Right lung (tissue), 5 donors: ENCODE data around the gene LOXHD1. TPM values are rescaled to one million over a fixed set of nuclear protein-coding genes. Genes with fewer than 3 reads are reported as not detected.

Experiments used
- DNase-seq, 2 donors: peaks; one replicate each; pipeline ENCODE4 v3.0.0-alpha.2; 2013
- polyA plus RNA-seq, 5 donors: library from polyadenylated mRNA; unstranded; fragments of 120-200 nt; gene quantifications; one replicate each; pipeline versions ENCODE4 v1.2.1 to v1.2.3, GENCODE V29; 2013; ENCODE audit warnings: inconsistent platforms in 1 of 5, low replicate concordance in 1 of 5; ENCODE audit not compliant: insufficient read length in 5 of 5, insufficient read depth in 1 of 5

Gene LOXHD1
- polyA plus RNA-seq, 5 donors = 0.70 to 1.8 (median 1.4) TPM

GRCh38 chr18:46574000-46574742 lies 82.8 kb downstream of the LOXHD1 start:
- no peak for DNase-seq

GRCh38 chr18:46573156-46573555 lies 83.9 kb downstream of the LOXHD1 start:
- no peak for DNase-seq

GRCh38 chr18:46571756-46572155 lies 85.3 kb downstream of the LOXHD1 start:
- no peak for DNase-seq

- DNase-seq = no peak
Measured at GRCh38 chr18:46570666-46571065, 86.4 kb downstream of the LOXHD1 start.

GRCh38 chr18:46570134-46570533 lies 86.9 kb downstream of the LOXHD1 start:
- no peak for DNase-seq

GRCh38 chr18:46569211-46569610 lies 87.8 kb downstream of the LOXHD1 start:
- DNase-seq = no peak

GRCh38 chr18:46567196-46567595 lies 89.8 kb downstream of the LOXHD1 start:
- no peak for DNase-seq

GRCh38 chr18:46566111-46566510 lies 90.9 kb downstream of the LOXHD1 start:
- no peak for DNase-seq

GRCh38 chr18:46565256-46565655 lies 91.8 kb downstream of the LOXHD1 start:
- no peak for DNase-seq

- no peak for DNase-seq
Measured at GRCh38 chr18:46563317-46563716, 93.7 kb downstream of the LOXHD1 start.

- no peak for DNase-seq
Measured at GRCh38 chr18:46562674-46563192, 94.3 kb downstream of the LOXHD1 start.

GRCh38 chr18:46560671-46561045 lies 96.4 kb downstream of the LOXHD1 start:
- no peak for DNase-seq

GRCh38 chr18:46559946-46560670 lies 96.9 kb downstream of the LOXHD1 start:
- no peak for DNase-seq

- DNase-seq = no peak
Measured at GRCh38 chr18:46559296-46559695, 97.7 kb downstream of the LOXHD1 start.

GRCh38 chr18:46556590-46557206 lies 100.3 kb downstream of the LOXHD1 start:
- no peak for DNase-seq

- DNase-seq = no peak
Measured at GRCh38 chr18:46555724-46556123, 101.3 kb downstream of the LOXHD1 start.

- no peak for DNase-seq
Measured at GRCh38 chr18:46555213-46555612, 101.8 kb downstream of the LOXHD1 start.

- DNase-seq = no peak
Measured at GRCh38 chr18:46554406-46555080, 102.5 kb downstream of the LOXHD1 start.

GRCh38 chr18:46550609-46551008 lies 106.4 kb downstream of the LOXHD1 start:
- DNase-seq = no peak

- DNase-seq = no peak
Measured at GRCh38 chr18:46547520-46547919, 109.5 kb downstream of the LOXHD1 start.

GRCh38 chr18:46546111-46546640 lies 110.8 kb downstream of the LOXHD1 start:
- no peak for DNase-seq

- DNase-seq = peak; percentile 9 to 11
Measured at GRCh38 chr18:46542545-46542944, 114.5 kb downstream of the LOXHD1 start.
